ENCODE data around the gene PLXND1. TPM values are rescaled to one million over a fixed set of nuclear protein-coding genes. Genes with fewer than 3 reads are reported as not detected.
"Not testable (repeated sequence)": the region's sequence is repeated elsewhere in the genome, so short reads cannot be mapped to it uniquely, and the experiment has no call there.

The PLXND1 gene
- polyA plus RNA-seq, 1 donor from 2014 or later, result 0.05 TPM

DNA sequence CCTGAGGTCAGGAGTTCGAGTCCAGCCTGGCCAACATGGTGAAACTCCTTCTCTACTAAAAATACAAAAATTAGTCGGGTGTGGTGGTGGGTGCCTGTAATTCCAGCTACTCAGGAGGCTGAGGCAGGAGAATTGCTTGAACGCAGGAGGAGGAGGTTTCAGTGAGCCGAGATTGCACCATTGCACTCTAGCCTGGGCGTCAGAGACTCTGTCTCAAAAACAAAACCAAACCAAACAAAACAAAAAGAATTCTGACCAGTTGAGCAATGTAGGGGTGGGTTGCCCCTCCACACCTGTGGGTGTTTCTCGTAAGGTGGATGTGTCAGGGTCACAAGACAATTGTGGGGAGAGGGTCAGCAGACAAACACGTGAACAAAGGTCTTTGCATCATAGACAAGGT lies 34.5 kb upstream of the PLXND1 start:
- not testable (repeated sequence) for H3K4me3 ChIP-seq (ENCODE audit: low read length); H3K4me2 ChIP-seq (ENCODE audit: low read length); H3K27me3 ChIP-seq (ENCODE audit: insufficient read depth, low read depth, low read length); H4K20me1 ChIP-seq (ENCODE audit: insufficient read depth); H3K36me3 ChIP-seq (ENCODE audit: insufficient read depth, low read length); H3K9me2 ChIP-seq (ENCODE audit: insufficient read depth, low read length); H3K9ac ChIP-seq (ENCODE audit: low read length); H2AFZ ChIP-seq (ENCODE audit: low read depth, low read length); H3K79me2 ChIP-seq (replicated peaks; ENCODE audit: insufficient read depth, low read length); H3K27ac ChIP-seq (ENCODE audit: low read length); H3F3A ChIP-seq (ENCODE audit: insufficient read depth, low read length, poor library complexity, severe bottlenecking); H3K9me3 ChIP-seq (ENCODE audit: low read length)

DNA sequence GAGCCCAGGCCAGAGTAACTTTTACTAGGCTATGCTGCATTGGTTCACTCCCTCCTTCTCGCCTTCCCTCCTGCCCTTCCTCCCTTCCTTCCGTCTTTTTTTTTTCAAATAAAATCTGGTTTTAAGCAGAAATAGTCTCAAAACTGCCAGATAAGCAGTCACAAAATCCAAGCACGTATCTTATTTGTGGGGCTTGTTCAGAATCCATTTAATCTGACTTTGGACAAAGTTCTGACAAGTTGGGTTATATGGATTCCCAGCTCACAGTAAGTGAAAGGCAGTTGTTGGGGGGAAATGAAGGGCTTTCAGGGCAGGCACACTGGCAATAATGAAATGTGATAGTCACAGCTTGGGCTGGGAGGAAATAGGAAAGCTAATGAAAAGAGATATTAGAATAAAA lies 32.0 kb upstream of the PLXND1 start:
- Histone ChIP-seq H3K27me3 (ENCODE audit: insufficient read depth, low read depth, low read length) (no peaks in the 10 kb centered on the region), H3K4me2 (ENCODE audit: low read length) (no peak overlapping the region), H4K20me1 (ENCODE audit: insufficient read depth) (no peaks in the 10 kb centered on the region), H3K9me3 (ENCODE audit: low read length) (peaks cover 3% of the 10 kb centered on the region), H3K36me3 (ENCODE audit: insufficient read depth, low read length) (no peaks in the 10 kb centered on the region), H3K79me2 (replicated peaks; ENCODE audit: insufficient read depth, low read length) (no peaks in the 10 kb centered on the region), H2AFZ (ENCODE audit: low read depth, low read length) (no peak overlapping the region), H3K4me3 (ENCODE audit: low read length) (no peak overlapping the region), H3F3A (ENCODE audit: insufficient read depth, low read length, poor library complexity, severe bottlenecking) (no peaks in the 10 kb centered on the region), H3K9me2 (ENCODE audit: insufficient read depth, low read length) (no peaks in the 10 kb centered on the region), H3K9ac (ENCODE audit: low read length) (no peak overlapping the region), H3K27ac (ENCODE audit: low read length) (no peak overlapping the region)
- no peak for TF ChIP-seq SMC3 (conservative IDR thresholded peaks at IDR 0.05; ENCODE audit: poor library complexity)
- no peak for TF ChIP-seq MXI1 (conservative IDR thresholded peaks at IDR 0.05; ENCODE audit: poor library complexity, severe bottlenecking)
- no peak for TF ChIP-seq EZH2 (IDR thresholded peaks at IDR 0.05; ENCODE audit: borderline replicate concordance, insufficient read depth, low read length, poor library complexity, severe bottlenecking)
- TF ChIP-seq REST (IDR thresholded peaks at IDR 0.05; ENCODE audit: borderline replicate concordance), result no peak
- TF ChIP-seq, protein P1, sequence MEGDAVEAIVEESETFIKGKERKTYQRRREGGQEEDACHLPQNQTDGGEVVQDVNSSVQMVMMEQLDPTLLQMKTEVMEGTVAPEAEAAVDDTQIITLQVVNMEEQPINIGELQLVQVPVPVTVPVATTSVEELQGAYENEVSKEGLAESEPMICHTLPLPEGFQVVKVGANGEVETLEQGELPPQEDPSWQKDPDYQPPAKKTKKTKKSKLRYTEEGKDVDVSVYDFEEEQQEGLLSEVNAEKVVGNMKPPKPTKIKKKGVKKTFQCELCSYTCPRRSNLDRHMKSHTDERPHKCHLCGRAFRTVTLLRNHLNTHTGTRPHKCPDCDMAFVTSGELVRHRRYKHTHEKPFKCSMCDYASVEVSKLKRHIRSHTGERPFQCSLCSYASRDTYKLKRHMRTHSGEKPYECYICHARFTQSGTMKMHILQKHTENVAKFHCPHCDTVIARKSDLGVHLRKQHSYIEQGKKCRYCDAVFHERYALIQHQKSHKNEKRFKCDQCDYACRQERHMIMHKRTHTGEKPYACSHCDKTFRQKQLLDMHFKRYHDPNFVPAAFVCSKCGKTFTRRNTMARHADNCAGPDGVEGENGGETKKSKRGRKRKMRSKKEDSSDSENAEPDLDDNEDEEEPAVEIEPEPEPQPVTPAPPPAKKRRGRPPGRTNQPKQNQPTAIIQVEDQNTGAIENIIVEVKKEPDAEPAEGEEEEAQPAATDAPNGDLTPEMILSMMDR (IDR thresholded peaks at IDR 0.05; ENCODE audit: poor library complexity, severe bottlenecking), result no peak
- no peak for TF ChIP-seq POLR2AphosphoS5 (IDR thresholded peaks at IDR 0.05)

DNA sequence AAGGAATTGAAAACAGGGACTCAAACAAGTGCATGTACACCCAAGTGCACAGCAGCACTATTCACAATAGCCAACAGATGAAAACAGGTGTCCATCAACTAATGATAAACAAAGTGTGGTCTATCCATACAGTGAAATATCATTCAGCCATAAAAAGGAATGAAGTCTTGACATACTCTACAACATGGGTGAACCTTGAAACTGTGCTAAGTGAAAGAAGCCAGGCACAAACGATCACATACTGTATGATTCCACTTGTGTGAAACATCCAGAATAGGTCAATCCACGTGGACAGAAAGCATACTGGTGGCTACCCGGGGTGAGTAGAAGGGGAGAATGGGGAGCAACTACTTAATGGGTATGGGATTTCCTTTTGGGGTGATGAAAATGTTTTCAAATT lies 29.6 kb upstream of the PLXND1 start:
- no peak for TF ChIP-seq SMC3 (conservative IDR thresholded peaks at IDR 0.05; ENCODE audit: poor library complexity)
- no peak for TF ChIP-seq TAF1 (IDR thresholded peaks at IDR 0.05; ENCODE audit: low read depth)
- no peak for TF ChIP-seq POLR2AphosphoS5 (IDR thresholded peaks at IDR 0.05)
- no peak for TF ChIP-seq EZH2 (IDR thresholded peaks at IDR 0.05; ENCODE audit: borderline replicate concordance, insufficient read depth, low read length, poor library complexity, severe bottlenecking)
- TF ChIP-seq MXI1 (conservative IDR thresholded peaks at IDR 0.05; ENCODE audit: poor library complexity, severe bottlenecking), result no peak
- no peak for TF ChIP-seq EP300 (conservative IDR thresholded peaks at IDR 0.05; ENCODE audit: poor library complexity, severe bottlenecking)
- no peak for TF ChIP-seq RAD21 (conservative IDR thresholded peaks at IDR 0.05)
- Histone ChIP-seq H3K9ac (ENCODE audit: low read length) (no peak overlapping the region), H3K27me3 (ENCODE audit: insufficient read depth, low read depth, low read length) (no peaks in the 10 kb centered on the region), H3K27ac (ENCODE audit: low read length) (no peak overlapping the region), H3K4me3 (ENCODE audit: low read length) (no peak overlapping the region), H4K20me1 (ENCODE audit: insufficient read depth) (no peaks in the 10 kb centered on the region), H3F3A (ENCODE audit: insufficient read depth, low read length, poor library complexity, severe bottlenecking) (no peaks in the 10 kb centered on the region), H3K36me3 (ENCODE audit: insufficient read depth, low read length) (no peaks in the 10 kb centered on the region), H3K9me2 (ENCODE audit: insufficient read depth, low read length) (no peaks in the 10 kb centered on the region), H2AFZ (ENCODE audit: low read depth, low read length) (no peak overlapping the region), H3K79me2 (replicated peaks; ENCODE audit: insufficient read depth, low read length) (no peaks in the 10 kb centered on the region), H3K9me3 (ENCODE audit: low read length) (peaks cover 3% of the 10 kb centered on the region), H3K4me2 (ENCODE audit: low read length) (no peak overlapping the region)
